Measurements from ENCODE around the gene EPS15.
"Not testable (repeated sequence)": the region's sequence is repeated elsewhere in the genome, so short reads cannot be mapped to it uniquely, and the experiment has no call there.

Gene EPS15

GRCh38 chr1:51463561-51463960 is 55.5 kb downstream of the EPS15 start:
- peak; percentile 64 for FAIRE-seq

DNA sequence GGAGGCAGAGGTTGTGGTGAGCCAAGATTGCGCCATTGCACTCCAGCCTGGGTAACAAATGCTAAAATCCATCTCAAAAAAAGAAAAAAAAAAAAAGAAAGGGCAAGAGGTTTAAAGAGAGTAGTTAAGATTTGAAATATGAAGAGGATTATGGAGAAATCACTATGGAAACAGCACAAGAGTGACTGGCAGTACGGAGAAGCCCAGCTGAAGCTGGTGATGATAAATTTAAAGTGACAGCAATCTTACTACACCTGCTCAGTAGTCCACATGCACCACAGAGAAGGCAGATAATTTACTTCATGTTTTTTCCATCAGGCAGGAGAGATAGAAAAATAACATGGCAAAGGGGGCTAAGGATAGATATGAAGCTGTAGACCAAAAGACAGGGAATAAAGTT is 56.8 kb downstream of the EPS15 start:
- FAIRE-seq: not testable (repeated sequence)

GRCh38 chr1:51454554-51454953 is 64.5 kb downstream of the EPS15 start:
- no peak for FAIRE-seq

GRCh38 chr1:51453010-51453409 is 66.1 kb downstream of the EPS15 start:
- no peak for FAIRE-seq

DNA sequence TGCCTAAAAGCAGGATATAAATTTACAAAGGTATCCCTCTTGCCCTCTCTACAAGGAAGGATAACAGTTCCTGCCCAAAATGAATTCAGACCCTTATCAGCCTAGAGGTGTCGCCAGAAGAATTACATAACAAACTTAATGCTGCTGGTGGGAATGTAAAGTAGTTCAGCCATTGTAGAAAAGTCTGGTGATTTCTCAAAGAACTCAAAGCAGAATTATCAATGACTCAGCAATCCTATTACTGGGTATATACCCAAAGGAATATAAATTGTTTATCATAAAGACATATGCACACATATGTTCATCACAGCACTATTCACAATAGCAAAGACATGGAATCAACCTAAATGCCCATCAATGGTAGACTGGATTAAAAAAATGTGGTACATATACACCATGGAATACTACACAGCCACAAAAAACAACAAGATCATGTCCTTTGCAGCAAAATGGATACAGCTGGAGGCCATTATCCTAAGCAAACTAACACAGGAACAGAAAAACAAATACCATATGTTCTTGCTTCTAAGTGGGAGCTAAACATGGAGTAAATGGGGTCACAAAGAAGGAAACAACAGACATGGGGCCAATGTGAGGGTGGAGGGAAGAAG is 70.1 kb downstream of the EPS15 start:
- FAIRE-seq: not testable (repeated sequence)

- no peak for FAIRE-seq
These were observed 73.5 kb downstream of the EPS15 start for GRCh38 chr1:51445351-51446090.

DNA sequence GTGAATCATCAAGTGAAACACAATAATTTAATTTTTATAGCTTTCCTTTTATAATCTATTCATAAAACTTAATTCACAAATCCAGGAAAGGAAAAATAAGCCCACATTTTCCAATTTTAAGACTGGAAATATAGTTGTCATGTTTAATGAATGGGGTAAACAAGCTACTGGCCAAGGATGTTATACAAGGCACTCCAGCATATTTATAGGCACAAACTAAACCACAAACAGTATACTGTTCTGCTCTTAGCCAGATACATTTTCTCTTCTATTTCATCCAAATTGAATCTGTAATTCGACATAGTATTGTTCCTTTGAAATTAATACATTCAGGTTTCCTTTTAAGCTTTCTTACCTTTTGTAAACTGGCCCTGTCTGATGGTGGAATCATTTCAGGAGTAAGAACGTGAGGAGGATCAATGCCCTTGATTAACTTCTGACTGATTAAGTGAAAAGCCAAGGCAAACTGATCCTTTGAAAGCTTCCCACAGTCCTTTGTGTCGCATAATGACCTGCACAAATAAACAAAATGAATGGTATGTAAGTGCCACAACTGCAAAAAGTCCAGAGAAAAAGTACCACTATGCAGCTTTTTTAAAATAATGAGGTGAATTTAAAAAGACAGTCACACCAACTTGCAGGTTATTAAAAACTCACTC is 74.4 kb downstream of the EPS15 start:
- FAIRE-seq: no peak

DNA sequence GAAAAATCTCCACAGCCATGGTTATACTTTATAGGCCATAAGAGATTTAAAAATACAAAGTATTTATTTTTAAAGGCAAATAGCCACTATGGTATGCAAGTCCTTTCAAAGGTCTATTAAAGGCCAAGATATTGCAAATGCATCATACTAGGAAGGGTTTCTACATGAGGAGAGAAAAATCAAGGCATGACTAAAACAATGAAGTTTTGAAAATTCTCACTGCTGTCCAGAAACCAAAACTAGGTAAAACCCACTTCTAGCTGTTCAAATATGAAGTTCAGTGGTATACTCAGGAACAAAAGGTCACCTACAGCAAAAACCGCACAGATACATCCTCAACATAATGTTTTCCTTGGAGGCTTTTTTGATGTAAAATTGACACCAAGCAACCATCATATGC is 75.0 kb downstream of the EPS15 start:
- no peak for FAIRE-seq

DNA sequence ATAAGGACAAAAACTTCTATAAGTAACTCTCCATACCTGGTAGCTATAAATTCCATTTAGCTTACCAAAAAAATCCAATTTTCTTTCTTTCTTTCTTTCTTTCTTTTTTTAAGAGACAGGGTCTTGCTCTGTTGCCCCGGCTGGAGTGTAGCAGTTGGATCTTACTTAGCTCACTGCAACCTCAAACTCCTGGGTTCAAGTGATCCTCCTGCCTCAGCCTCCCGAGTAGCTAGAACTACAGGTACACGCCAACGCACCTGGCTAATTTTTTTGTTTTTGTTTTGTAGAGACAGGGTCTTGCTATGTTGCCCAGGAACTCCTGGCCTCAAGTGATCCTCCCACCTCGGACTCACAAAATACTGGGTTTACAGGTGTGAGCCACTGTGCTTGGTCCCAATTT is 75.5 kb downstream of the EPS15 start:
- FAIRE-seq: no peak

DNA sequence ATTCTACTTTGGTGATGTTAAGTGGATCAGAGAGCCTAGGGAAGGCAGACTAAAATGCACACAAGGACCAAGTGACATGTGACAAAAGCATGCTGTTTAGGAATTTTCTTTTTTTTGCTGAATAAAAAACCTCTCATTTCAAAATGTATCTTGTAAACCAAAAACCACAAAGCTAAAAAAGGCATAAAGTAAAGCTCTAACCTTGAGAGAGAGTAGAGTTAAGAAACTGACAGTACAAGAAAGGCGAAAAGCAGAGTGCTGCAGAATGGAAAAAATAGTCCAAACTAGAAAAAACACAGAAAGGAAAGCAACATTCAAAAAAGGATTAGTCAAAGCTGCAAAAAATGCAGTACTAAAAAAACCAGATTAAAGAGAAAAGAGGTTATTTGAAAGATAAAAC is 76.5 kb downstream of the EPS15 start:
- FAIRE-seq: no peak

GRCh38 chr1:51442198-51442597 is 76.9 kb downstream of the EPS15 start:
- FAIRE-seq: no peak

DNA sequence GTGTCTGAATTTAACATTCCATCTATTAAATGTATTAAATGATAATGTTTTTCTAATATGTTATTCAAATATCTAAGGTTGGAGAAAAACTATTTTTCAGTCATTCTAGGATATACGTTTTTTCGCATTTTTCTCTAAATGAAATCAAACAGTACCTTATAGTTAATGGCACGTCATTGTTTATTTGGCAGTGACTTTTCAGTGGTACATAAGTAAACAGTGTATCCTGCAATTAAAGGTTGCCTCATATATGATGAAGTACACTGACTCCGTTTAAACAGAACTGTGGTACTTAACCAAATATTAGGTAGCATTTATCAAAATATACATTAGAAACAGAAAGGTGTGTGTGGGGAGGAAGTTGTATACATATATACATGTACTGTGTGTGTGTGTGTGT is 79.2 kb downstream of the EPS15 start:
- FAIRE-seq: no peak

- FAIRE-seq: no peak
These were observed 80.0 kb downstream of the EPS15 start for GRCh38 chr1:51439053-51439452.

DNA sequence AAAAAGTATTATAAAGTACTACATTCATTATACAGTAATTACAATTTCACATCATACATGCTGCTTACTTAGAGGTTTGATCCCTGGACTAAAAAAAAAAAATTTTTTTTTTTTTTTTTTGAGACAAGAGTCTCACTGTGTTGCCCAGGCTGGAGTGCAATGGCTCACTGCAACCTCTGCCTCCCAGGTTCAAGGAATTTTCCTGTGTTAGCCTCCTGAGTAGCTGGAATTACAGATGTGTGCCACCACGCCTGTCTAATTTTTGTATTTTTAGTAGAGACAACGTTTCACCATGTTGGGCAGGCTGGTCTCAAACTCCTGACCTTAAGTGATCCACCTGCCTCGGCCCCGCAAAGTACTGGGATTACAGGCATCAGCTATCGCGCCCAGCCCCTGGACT is 81.7 kb downstream of the EPS15 start:
- not testable (repeated sequence) for FAIRE-seq

- FAIRE-seq: no peak
These were observed 83.2 kb downstream of the EPS15 start for GRCh38 chr1:51435878-51436277.

GRCh38 chr1:51433972-51434510 is 85.0 kb downstream of the EPS15 start:
- FAIRE-seq: no peak

DNA sequence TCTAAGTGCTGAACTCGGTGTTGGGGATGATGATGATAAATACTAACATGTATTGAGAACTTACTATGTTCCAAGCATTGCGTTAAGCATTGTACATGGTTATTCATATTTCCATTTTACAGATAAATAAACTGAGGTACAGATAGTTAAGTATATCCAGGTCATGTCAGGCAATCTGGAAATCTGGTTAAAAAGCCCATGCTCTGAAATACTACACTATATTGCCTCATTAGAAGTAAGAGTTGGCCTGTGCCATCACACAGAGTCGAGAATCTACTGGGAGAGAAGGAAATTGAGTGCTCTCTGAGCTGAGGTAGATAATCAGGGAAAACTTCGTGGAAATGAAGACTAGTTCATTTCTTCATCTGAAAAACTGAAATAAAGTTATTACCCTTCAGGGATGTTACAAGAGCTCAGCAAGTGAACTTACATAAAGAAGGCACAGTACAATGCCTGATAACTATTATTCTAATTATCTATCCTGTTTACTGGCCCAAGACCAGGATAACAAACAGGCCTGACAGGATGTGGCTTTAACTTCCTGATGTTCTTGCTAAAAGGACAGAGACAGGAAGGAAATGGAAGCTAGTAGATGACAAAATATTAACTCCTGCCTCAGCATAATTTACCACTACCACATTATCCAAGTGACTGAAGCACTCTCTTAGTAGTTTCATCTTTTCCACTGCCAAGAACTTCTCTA is 85.6 kb downstream of the EPS15 start:
- FAIRE-seq: no peak

DNA sequence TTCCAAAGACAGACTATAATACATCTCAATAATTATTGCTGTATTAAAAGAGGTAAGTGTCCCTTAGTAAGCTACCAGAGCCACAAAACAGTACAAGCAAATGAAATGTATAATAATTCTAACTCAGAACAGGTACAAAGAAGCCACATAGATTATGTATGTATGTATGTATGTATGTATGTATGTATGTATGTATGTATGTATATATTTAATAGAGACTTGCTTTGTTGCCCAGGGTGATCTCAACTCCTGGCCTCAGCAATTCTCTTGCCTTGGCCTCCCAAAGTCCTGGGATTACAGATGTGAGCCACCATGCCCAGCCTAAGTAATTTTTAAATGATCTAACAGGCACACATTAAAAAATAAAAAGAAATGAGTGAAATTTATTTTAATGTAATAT is 86.9 kb downstream of the EPS15 start:
- FAIRE-seq: no peak

DNA sequence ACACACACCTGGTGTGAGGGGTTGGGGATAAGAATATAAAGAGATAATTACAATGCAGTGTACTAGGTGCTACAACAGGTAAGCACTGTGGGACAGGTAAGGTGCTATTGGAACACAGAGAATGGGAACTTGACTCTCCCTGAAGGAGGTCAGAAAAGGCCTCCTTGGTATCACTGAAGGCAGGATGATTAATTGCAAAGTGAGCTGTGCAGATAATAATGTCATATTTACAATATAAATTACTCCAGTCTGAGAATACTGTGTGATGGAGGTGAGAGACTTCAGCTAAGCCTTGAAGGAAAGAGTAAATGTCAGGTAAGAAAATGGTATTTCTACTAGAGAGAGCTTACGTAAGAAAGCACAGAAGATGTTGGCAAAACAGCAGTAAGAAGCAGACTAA is 91.6 kb downstream of the EPS15 start:
- FAIRE-seq: no peak

GRCh38 chr1:51425955-51426354 is 93.1 kb downstream of the EPS15 start:
- no peak for FAIRE-seq

DNA sequence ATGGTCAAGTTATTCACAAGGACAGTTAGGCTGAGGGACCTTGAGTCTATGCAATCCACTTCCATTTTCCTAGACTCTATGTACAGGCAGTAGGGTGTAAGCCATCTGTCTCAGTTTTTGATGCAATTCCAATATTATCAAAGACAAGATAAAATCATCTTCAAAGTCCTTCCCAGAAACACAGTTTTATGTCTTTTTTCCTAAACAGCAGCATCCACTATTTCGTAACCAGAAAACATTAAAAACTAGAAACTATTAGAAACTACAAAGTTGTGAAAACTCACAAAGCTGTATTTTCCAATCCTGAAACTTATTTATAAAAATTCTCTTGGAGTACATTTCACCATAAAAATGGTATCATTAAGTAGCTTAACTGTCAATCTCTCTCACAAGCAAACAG is 93.8 kb downstream of the EPS15 start:
- FAIRE-seq: no peak

DNA sequence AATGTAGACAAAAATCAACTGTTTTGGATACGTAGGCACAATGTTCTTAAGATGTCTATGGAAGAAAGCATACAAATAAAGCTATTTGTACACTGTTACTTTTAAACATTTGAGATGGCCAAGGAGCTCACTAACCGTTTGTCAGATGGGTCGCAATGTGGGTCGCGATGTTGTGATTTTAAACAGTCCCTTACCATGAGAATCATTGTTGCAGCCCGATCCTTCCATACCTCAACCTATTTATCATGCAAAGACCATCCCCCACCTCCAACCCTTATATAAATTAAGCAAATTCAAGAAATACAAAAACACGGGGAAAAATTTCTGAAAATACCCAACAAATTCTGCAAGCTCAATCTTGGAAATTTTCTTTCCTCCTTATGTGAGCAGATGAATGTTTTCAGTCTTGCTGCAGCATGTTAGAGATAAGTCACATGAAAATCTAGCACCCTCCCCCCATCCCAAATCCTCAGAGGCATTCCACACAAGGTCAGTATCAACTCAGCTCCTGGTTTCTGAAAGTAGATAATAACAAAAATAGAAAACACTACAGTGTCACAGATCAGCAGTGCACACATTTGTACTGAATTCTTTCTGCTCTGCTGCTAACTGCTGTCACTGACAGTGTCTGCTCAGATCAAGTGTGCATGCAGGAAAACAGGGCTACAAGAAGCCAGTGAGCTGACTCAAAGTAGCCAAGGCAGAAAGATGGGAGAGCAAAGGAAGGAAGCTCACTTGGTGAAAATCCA is 95.8 kb downstream of the EPS15 start:
- no peak for FAIRE-seq

All from A204.1 (cell line).